ENCODE measurements around the gene PTPRD.

The PTPRD gene

GRCh38 chr9:8845808-8846207 lies 1767.0 kb downstream of the PTPRD start:
- no peak for DNase-seq

- DNase-seq: no peak
Observed at GRCh38 chr9:8845376-8845775, 1767.4 kb downstream of the PTPRD start.

GRCh38 chr9:8844549-8844948 lies 1768.3 kb downstream of the PTPRD start:
- no peak for DNase-seq

GRCh38 chr9:8842402-8843193 lies 1770.2 kb downstream of the PTPRD start:
- DNase-seq: no peak

GRCh38 chr9:8838136-8838535 lies 1774.7 kb downstream of the PTPRD start:
- DNase-seq: no peak

GRCh38 chr9:8835291-8835690 lies 1777.5 kb downstream of the PTPRD start:
- no peak for DNase-seq

GRCh38 chr9:8832955-8833354 lies 1779.8 kb downstream of the PTPRD start:
- no peak for DNase-seq

- no peak for DNase-seq
Observed at GRCh38 chr9:8832386-8832785, 1780.4 kb downstream of the PTPRD start.

GRCh38 chr9:8831568-8831967 lies 1781.2 kb downstream of the PTPRD start:
- DNase-seq: no peak

- no peak for DNase-seq
Observed at GRCh38 chr9:8826281-8826680, 1786.5 kb downstream of the PTPRD start.

GRCh38 chr9:8825585-8826147 lies 1787.1 kb downstream of the PTPRD start:
- DNase-seq: no peak

GRCh38 chr9:8823131-8823895 lies 1789.5 kb downstream of the PTPRD start:
- DNase-seq: no peak

- no peak for DNase-seq
Observed at GRCh38 chr9:8822667-8823025, 1790.2 kb downstream of the PTPRD start.

GRCh38 chr9:8821910-8822666 lies 1790.7 kb downstream of the PTPRD start:
- no peak for DNase-seq

- no peak for DNase-seq
Observed at GRCh38 chr9:8817335-8817734, 1795.5 kb downstream of the PTPRD start.

- peak; percentile 29 for DNase-seq
Observed at GRCh38 chr9:8816361-8816760, 1796.4 kb downstream of the PTPRD start.

GRCh38 chr9:8815931-8816330 lies 1796.9 kb downstream of the PTPRD start:
- no peak for DNase-seq

- DNase-seq: no peak
Observed at GRCh38 chr9:8815219-8815618, 1797.6 kb downstream of the PTPRD start.

GRCh38 chr9:8812888-8813287 lies 1799.9 kb downstream of the PTPRD start:
- no peak for DNase-seq

GRCh38 chr9:8809741-8810140 lies 1803.1 kb downstream of the PTPRD start:
- no peak for DNase-seq

- no peak for DNase-seq
Observed at GRCh38 chr9:8806150-8806549, 1806.7 kb downstream of the PTPRD start.

- no peak for DNase-seq
Observed at GRCh38 chr9:8804613-8805012, 1808.2 kb downstream of the PTPRD start.

GRCh38 chr9:8802242-8802641 lies 1810.6 kb downstream of the PTPRD start:
- no peak for DNase-seq

Data from DMS79 (cell line).